Body of pancreas (tissue), 4 donors: Measurements from ENCODE around the gene PMF1.

Experiments used
- POLR2A ChIP-seq, 3 donors: fragments of 450-650 bp; IDR thresholded peaks; one replicate each; pipeline ENCODE4 v1.6.1; 2016; ENCODE audit warnings: antibody characterized with exemption in 3 of 3, mild to moderate bottlenecking in 2 of 3
- TF ChIP-seq, protein P1 (sequence below), 7 experiments: fragments of 450-650 bp in 4 of 7; fragments of 200-600 bp in 3 of 7; sonication (generic) in 3 of 7; IDR thresholded peaks; one replicate each; pipeline ENCODE4 v1.5.1; 2016 to 2019; ENCODE audit warnings: antibody characterized with exemption in 7 of 7

DNA sequence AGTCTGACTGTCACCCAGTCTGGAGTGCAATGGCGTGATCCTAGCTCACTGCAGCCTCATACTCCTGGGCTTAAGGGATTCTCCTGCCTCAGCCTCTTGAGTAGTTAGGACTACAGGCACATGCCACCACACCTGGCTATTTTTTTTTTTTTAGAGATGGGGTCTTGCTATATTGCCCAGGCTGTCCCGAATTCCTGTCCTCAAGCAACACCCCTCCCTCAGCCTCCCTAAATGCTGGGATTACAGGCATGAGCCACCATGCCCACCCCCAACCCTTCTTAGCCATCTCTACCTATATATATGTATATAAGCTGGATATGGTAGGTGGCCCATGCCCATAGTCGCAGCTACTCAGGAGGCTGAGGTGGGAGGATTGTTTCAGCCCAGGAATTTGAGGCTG is 32.3 kb upstream of the PMF1 start:
- no peak for TF ChIP-seq POLR2A (IDR thresholded peaks at IDR 0.05)
- TF ChIP-seq, protein P1, sequence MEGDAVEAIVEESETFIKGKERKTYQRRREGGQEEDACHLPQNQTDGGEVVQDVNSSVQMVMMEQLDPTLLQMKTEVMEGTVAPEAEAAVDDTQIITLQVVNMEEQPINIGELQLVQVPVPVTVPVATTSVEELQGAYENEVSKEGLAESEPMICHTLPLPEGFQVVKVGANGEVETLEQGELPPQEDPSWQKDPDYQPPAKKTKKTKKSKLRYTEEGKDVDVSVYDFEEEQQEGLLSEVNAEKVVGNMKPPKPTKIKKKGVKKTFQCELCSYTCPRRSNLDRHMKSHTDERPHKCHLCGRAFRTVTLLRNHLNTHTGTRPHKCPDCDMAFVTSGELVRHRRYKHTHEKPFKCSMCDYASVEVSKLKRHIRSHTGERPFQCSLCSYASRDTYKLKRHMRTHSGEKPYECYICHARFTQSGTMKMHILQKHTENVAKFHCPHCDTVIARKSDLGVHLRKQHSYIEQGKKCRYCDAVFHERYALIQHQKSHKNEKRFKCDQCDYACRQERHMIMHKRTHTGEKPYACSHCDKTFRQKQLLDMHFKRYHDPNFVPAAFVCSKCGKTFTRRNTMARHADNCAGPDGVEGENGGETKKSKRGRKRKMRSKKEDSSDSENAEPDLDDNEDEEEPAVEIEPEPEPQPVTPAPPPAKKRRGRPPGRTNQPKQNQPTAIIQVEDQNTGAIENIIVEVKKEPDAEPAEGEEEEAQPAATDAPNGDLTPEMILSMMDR (IDR thresholded peaks at IDR 0.05): no peak
